Endothelial cell of hepatic sinusoid (primary cell): ENCODE results near the gene OR52W1.
"Not testable (repeated sequence)": the region's sequence is repeated elsewhere in the genome, so short reads cannot be mapped to it uniquely, and the experiment has no call there.

Source experiments
- in situ Hi-C: cut with HindIII; loops from 2 replicates; pipeline ENCODE4 v1.10.0; 2017; ENCODE audit warnings: low sequenced_read_pairs

Gene OR52W1

DNA sequence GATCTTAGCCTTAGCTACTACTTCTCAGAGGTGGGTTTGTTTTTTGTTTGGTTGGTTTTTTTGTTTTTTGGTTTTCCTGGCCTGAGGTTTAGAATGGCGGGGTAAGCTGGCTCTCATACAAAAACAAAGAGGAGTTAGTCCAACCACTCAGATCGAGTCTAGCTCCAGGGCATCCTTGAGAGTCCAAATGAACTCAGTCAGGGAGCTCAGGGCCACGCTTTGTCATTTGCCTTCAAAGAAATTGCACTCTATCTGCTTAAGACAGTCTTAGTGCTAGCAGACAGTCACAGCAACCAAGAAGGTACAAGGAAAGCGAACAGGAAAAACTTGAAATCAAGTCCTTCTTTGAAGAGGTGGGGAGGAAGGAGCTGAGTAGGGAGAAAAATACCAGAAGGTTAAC is 17.5 kb downstream of the OR52W1 start:
- in situ Hi-C loops: no loop called here

DNA sequence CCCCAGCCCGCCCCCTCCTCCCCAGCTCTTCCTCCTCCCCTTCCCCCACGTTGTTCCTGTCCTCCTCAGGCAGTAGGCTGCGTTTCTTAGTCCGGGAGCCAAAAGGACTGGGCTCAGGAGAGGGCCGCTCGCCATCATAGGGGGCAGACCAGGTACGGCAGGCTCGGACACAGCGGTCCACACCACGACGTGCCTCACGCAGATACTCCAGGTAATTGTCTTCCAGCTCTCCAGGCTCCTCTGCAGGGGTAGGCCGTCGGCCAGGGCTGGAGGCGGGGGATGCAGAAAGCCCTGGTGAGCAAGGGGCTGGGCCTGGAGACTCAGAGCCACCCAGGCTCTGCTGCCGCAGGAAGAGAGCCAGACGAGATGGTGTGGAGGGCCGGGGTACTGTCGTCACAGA is 18.7 kb downstream of the OR52W1 start:
- in situ Hi-C loops: no loop called here

DNA sequence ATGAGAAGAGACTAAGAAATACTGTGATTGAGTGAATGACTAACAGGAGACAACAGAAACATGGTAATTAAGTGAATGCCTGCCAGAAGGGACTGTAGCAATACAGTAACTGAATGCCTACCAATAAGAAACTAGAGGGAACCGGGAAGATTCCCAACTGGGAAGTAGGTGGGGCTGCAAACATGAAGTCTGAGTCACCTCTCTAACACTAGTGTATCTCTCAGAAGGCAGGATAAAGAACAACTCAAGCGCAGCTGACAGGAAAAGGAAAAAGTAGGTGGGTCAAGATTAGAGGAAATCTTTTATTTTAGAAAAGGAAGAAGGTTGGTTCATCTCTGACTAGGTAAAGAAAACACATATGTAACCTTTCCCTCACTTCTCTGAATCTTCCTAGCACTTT is 20.3 kb downstream of the OR52W1 start:
- in situ Hi-C loops: no loop called here

DNA sequence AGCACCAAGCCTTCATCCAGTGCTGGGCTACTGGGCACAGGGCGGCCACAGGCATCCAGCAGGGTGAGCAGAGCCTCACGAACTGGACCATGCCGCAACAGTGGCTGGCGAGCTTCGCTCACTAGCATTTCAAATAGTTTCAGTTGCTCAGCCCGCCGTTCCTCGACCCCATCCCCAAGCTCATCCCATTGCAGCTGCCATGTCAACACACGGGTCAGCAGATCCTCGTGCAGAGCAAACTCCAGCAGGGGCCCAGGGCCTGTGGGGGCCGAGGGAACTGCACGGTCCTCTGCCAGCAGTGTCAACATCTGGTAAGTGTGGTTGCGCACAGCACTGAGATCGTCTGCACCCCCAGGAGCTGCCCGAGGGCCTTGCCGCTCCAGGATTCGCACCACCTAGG is 24.8 kb downstream of the OR52W1 start:
- in situ Hi-C loops: no loop called here

DNA sequence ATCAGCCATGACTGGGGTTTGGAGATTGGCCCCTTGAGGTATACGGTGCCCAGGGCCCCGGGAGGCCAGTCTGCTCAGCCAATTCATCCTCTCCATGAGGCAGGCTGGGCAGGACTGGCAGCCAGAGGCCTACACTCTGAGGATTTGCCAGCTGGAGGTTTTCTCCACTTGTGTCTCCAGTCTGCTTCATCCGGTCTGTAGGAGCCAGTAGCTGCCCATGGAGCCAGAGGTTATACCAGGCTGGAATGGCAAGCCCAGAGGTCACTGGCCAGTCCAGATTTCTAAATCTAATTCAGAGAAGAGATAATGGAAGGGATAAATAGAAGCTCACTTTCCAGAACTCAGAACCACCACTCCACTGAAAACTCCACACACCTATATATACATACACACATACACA is 25.4 kb downstream of the OR52W1 start:
- in situ Hi-C loops: no loop called here

DNA sequence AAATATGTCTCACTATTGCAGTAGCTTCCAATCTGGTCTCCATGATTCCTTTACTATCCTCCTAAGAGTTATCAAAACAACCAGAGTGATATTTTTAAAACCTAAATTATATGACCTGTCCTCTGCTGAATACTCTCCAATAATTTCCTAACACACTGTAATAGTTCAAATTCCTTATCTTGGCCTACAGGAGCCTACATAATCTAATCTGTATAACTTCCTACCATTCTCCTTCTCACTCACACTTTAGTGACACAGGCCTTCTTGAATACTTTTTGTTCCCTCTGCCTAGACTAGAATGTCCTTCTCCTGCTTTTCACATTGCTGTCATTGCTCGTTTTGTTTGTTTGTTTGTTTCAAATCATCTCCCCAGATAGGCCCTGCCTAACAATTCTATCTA is 26.0 kb downstream of the OR52W1 start:
- in situ Hi-C loops: no loop called here

DNA sequence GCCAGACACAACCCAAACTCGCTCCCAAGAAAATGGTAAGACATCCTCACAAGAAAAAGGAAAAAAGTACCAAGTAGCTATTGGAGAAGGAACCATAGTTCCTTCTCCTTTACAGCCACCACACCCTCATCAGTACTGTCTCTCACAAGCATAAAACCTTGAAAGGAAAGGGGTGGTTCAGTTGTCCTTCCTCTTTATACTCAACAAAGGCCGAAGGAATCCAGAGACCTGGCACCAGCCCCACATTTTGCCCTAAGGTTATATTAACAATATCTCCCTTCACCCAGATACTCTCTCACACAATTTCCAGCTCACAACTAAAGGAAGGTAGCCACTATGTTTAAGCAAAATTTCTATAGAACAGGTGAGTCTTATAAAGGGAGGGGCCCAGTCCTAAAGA is 26.9 kb downstream of the OR52W1 start:
- in situ Hi-C loops: no loop called here

DNA sequence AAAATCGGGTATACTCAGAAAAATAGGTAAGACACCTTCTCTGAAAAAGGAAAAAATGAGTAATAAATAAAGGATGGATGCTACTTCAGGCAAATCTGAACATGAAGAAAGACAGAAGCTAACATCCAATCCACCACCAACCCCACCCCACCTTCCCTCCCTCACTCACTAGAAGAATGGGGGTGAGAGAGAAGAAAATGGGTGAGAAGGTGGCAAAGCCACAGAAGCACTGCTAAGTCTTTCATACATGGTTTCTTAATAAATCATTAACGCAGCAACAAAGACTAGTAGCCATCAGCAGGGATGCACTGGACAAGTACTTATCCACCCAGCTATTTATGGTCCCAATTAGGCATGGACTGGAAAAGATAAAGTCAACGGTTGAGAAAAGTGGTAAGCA is 29.5 kb downstream of the OR52W1 start:
- in situ Hi-C loops: no loop called here

DNA sequence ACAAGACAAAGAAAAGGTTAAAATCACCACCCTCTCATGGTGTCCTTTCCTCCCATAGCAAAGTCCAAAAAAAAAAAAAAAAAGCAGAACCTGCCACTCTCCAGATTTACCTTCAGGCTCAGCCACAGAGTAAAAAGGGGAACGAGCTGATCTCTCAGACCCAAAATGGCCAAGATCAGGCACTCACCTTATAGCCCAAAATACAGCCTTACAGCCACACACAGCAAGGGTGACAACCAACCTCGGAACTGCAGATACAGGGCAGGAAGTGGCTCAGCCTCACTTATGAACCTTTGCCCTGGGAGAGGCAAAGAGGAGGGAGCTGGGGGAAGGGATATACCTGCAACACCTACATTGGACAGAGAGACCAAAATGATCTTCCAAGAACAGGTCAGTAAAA is 30.9 kb downstream of the OR52W1 start:
- in situ Hi-C loops: no loop called here

DNA sequence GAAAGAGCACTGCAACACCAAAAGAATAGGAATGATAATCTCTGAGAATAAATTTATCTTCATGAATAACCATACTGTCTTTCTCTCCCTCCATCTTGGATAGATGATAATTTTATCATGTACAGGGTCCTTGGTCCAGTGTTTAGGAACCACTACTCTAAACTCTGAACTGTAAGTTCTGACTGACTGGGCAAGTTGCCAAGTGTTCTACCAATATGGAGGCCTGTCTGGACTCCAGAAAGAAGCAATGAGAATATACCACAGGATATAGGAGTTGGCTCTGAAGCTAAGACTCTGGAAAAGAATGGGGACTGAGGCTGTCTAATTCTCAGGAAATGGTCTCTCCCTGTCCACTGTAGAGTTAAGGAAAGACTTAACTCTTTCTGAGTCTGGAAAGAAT is 33.9 kb downstream of the OR52W1 start:
- in situ Hi-C loops: no loop called here

DNA sequence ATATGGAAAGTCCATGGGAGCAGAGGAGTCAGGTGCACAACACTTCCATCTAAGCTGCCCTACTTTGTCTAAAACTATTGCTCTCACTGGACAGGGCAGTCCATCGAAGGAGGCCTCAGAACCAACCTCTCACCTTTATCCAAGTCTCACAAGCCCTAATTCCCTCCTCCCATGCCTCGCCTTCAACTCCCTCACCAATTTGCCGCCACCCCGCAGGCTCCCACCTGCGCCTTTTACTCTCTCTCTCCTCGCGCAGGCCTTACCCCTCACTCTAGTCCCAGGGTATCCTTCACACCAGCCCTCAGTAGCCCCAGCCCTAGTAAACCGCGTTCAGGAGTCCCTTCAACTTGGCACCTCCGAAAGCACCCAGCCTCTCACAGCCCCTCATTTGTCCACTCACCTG is 35.0 kb downstream of the OR52W1 start:
- in situ Hi-C loops: no loop called here

DNA sequence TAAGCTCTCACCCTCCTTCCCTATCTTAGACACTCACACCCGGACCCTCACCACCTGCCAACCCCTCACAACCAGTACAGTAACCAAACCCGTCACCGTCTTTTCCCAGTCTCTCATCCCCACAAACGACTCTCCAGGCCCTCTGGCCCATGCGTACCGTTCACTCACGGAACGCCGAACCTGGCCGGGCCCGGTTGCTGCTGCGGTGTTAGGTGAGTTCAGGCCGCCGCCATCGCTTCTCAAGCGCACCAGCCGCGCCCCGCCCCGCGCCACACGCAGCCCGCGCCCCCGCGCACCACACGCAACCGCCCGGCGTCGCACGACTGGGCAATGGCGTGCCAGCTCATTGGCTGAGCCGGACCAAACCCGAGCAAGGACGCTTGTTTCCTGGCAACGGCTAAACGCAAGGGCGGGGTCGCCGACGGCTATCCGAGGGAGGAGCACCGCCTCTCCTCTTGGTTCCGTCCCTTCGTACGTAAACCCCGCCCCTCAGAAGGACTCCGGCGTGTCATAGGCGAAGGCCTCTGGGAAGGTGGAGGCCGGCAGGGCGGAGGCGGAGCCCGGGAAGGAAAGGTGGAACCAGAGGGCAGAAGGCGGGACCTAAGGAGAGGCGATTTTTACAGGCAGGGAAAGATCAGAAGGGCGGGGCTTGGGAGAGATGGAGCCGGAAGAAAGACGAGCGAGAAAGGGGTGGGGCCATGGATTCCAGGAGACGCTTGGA is 35.5 kb downstream of the OR52W1 start, which contains the start of gene FHIP1B:
Gene FHIP1B, minus strand, starts transcription at position 250 of the 721 bp plus-strand sequence. CDS start 10,120 bp downstream, outside the sequence.
- in situ Hi-C loops: no loop called here

DNA sequence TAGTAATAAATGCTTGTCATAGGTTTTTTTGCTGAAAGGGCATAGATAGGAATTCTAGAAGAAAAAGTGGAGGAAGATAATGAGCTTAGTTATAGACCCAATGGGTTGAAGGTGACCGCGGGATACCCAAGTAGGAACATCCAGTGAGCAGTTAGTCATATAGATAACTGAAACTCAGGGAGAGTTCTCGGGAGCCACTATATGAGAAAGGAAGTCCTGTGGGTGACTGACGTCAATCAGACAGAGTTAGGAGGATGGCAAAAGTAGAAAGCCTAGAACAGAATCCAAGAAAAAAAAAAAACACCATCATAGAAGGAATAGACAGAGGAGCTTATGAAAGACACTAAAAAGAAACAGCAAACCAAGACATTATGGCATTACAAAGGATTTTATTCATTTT is 38.2 kb downstream of the OR52W1 start:
- in situ Hi-C loops: no loop called here

DNA sequence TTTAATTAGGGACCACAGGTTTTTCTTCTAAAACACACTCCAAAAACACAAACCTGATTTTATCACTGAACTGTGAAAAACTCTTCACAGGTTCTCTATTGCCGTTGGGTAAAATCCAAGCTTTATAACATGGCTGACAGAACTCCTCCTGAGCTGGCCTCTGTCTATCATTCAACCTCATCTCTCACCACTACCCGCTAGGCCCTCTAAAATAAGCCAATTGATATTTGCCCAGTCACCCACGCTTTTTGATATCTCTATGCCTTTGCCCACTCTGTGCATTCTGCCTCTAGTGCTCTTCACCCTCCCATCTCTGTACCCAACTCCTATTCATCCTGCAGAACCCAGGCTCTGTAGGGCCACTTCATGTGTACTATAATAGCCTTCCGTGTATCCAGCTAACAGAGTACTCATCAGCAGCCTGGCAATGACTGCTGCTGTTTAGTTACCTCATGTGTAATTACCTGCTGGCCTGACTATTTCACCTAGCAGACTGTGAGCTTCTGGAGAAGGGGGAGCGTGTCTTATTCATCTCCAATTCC is 38.8 kb downstream of the OR52W1 start:
- in situ Hi-C loops: no loop called here

DNA sequence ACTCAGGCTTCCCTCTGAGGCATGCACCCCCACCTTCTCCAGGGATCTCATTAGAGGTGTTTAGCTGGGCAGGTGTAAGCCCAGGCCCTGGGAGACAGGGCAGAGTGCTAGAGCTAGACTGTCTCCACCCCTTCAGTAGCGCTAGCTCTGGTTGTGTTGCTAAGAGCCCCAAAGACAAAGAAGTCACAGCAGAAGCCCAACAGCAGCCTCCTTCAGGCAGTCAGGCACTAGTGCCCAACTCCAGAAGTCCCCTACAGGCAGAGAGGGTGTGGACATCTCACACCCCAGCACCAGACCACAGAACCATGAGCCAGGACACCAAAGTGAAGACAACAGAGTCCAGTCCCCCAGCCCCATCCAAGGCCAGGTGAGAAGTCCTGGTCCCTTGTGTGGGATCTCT is 39.9 kb downstream of the OR52W1 start, which contains the start of gene CNGA4:
Gene CNGA4, plus strand, starts transcription at position 188 of the 400 bp plus-strand sequence. Its CDS starts 118 bp downstream, at position 306.
- in situ Hi-C loops: no loop called here

DNA sequence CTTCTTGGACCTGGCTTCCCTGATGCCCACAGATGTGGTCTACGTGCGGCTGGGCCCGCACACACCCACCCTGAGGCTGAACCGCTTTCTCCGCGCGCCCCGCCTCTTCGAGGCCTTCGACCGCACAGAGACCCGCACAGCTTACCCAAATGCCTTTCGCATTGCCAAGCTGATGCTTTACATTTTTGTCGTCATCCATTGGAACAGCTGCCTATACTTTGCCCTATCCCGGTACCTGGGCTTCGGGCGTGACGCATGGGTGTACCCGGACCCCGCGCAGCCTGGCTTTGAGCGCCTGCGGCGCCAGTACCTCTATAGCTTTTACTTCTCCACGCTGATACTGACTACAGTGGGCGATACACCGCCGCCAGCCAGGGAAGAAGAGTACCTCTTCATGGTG is 41.1 kb downstream of the OR52W1 start:
- in situ Hi-C loops: no loop called here

DNA sequence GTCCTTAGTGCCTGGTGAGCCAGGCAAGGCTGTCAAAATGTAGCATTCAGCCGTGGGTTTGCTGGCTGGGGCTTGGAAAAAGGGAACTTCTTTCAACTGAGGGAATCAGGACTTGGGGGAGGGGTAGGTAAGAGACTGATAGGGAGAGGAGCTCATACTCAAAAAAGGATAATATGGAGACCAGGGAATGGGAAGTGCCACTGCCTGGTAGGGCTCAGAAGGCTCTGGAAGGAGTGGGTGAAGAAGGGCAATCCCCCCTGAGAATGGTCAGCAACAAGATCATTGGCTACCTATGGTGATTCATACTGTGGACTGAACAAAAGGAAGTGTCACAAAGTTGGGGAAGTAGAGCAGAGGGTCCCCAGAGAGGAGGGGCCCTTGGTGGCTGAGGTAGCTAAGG is 41.8 kb downstream of the OR52W1 start:
- in situ Hi-C loops: no loop called here

DNA sequence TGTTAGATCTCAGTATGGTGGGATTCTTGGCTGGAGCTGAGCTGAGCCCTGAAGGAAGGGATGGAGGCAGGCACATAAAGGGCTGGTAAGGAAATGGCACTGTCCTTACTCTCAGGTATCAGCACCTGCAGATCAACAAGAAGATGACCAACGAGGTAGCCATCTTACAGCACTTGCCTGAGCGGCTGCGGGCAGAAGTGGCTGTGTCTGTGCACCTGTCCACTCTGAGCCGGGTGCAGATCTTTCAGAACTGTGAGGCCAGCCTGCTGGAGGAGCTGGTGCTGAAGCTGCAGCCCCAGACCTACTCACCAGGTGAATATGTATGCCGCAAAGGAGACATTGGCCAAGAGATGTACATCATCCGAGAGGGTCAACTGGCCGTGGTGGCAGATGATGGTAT is 42.3 kb downstream of the OR52W1 start:
- in situ Hi-C loops: no loop called here

DNA sequence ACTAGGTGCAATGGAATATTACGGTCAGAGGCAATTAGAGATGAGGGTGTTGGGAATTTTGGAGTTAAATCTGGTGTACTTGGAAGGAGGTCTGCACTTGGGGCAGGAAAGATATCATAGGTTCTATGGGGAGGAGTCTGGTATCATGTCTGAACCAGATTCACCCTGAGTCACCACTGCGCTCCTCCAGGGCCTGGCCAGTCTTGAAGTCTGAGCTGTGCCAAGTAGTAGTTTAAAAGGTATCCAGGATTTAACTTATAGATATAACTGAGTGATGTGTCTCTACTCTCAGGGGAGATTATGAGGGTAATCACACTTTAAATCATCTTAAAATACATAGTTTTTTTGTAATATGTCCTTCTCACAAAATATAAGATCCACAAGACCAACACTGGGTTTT is 46.5 kb downstream of the OR52W1 start:
- in situ Hi-C loops: no loop called here

DNA sequence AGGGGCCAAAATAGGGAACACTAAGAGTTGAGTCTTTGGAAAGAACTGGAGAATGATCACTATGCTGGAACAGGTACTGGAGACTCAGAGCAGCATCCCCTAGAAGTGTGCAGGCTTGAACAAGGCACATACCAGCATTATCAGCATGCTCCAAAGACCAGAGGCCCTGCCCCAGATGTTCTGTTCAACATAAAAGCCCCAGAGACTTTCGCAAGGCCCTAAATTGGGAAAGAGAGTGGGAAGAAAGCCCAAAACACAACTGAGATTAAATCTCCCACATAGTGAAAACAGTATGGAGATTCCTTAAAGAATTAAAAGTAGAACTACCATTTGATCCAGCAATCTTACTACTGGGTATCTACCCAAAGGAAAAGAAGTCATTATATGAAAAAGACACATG is 49.2 kb downstream of the OR52W1 start:
- in situ Hi-C loops: no loop called here

DNA sequence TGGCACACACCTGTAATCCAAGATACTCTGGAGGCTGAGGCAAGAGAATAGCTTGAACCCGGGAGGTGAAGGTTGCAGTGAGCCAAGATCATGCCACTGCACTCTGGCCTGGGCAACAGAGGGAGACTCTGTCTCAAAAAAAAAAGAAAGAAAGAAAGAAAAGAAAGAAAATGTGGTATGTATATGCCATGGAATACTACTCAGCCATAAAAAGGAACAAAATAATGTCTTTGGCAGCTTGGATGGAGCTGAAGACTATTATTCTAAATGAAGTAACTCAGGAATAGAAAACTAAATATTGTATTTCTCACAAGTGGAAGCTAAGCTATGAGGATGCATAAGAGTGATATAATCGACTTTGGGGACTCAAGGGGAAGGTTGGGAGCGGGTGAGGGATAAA is 49.9 kb downstream of the OR52W1 start:
- in situ Hi-C loops: not testable (repeated sequence)
